Measurements from ENCODE around the gene ROBO1.
"Not testable (repeated sequence)": the region's sequence is repeated elsewhere in the genome, so short reads cannot be mapped to it uniquely, and the experiment has no call there.

Gene ROBO1

DNA sequence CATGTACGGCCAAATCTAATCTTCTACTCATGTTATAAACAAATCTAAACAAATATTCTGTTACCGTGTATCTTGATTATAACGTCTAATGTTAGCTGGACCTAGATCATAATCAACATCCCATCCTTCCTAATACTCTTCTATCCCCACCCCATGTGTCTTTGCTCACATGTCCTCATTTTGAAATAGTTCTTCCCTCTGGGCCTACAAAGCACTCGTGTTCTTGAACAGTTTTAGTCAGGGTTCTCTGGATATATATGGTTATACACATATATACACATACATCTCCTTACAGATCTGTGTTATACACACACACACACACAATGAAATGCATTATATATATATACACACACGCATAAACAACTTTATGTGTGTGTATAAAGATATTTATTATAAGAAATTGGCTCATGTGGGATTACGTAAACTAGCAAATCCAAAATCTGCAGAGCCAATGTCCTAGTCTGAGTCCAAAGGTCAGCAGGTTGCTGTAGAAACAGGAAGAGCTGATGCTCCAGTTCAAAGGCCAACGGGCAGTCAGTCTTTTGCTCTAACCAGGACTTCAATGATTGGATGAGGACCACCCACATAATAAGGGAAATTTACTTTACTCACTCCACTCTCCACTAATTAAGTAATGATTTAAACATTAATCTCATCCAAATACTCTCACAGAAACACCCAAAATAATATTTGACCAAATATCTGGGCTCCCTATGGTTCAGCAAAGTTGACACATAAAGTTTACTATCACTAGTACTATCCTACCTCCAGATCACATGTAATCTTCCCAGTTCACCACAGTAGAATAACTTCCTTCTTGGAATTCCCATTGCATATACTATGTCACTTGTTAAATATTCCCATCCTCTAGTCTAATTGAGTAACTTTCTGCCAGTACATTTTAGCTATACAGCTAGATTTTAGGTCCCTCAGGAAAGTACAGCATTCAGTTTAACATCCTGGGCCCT is 450.0 kb downstream of the ROBO1 start:
- H3K27ac ChIP-seq (ENCODE audit: low read depth, low read length), result no peak overlapping the region
- no peak overlapping the region for H3K9ac ChIP-seq (ENCODE audit: low read depth, low read length)
- no peaks in the 10 kb centered on the region for H3K36me3 ChIP-seq (ENCODE audit: control insufficient read depth, insufficient read depth, low read length)
- no peaks in the 10 kb centered on the region for H3K9me3 ChIP-seq (ENCODE audit: control insufficient read depth, insufficient read depth, low read length)
- peaks cover 9% of the 10 kb centered on the region; the same call in 1 of the 2 replicates for H3K4me1 ChIP-seq (ENCODE audit: control insufficient read depth, insufficient read depth, low read length)
- H3K4me3 ChIP-seq (ENCODE audit: low read depth, low read length), result no peak overlapping the region
- H3K27me3 ChIP-seq (ENCODE audit: control insufficient read depth, insufficient read depth, low read length), result no peaks in the 10 kb centered on the region

- Histone ChIP-seq H3K4me3 (ENCODE audit: low read depth, low read length) (no peak overlapping the region), H3K27me3 (ENCODE audit: control insufficient read depth, insufficient read depth, low read length) (no peaks in the 10 kb centered on the region), H3K9ac (ENCODE audit: low read depth, low read length) (no peak overlapping the region), H3K27ac (ENCODE audit: low read depth, low read length) (no peak overlapping the region), H3K4me1 (ENCODE audit: control insufficient read depth, insufficient read depth, low read length) (no peaks in the 10 kb centered on the region), H3K36me3 (ENCODE audit: control insufficient read depth, insufficient read depth, low read length) (no peaks in the 10 kb centered on the region), H3K9me3 (ENCODE audit: control insufficient read depth, insufficient read depth, low read length) (no peaks in the 10 kb centered on the region)
These were observed 452.8 kb downstream of the ROBO1 start for GRCh38 chr3:79314962-79315361.

- no peak overlapping the region for H3K27ac ChIP-seq (ENCODE audit: low read depth, low read length)
- H3K9ac ChIP-seq (ENCODE audit: low read depth, low read length), result no peak overlapping the region
- no peak overlapping the region for H3K4me3 ChIP-seq (ENCODE audit: low read depth, low read length)
- H3K4me1 ChIP-seq (ENCODE audit: control insufficient read depth, insufficient read depth, low read length), result no peaks in the 10 kb centered on the region
- no peaks in the 10 kb centered on the region for H3K27me3 ChIP-seq (ENCODE audit: control insufficient read depth, insufficient read depth, low read length)
- no peaks in the 10 kb centered on the region for H3K36me3 ChIP-seq (ENCODE audit: control insufficient read depth, insufficient read depth, low read length)
- H3K9me3 ChIP-seq (ENCODE audit: control insufficient read depth, insufficient read depth, low read length), result no peaks in the 10 kb centered on the region
These were observed 453.3 kb downstream of the ROBO1 start for GRCh38 chr3:79314544-79314943.

DNA sequence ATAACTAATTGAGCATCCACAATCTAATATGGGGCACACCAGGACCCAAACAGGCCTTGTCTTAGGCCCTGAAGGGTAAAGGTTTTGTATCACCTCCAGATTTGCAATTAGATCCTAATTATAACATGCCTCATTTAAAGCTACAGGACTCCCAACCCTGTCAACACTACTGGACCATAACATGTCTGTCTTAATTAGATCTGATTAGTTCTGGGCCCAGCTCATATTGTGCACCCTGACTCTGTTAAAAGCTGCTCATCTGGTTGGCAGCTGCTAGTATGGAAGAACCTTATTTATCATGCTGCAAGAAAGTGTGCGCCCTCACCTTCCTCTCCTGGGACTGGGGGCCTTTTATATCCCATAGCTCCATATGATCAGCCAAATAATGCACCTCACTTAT is 457.8 kb downstream of the ROBO1 start:
- peaks cover 18% of the 10 kb centered on the region for H3K4me1 ChIP-seq (ENCODE audit: control insufficient read depth, insufficient read depth, low read length)
- H3K9ac ChIP-seq (ENCODE audit: low read depth, low read length), result no peak overlapping the region
- no peak overlapping the region for H3K4me3 ChIP-seq (ENCODE audit: low read depth, low read length)
- H3K9me3 ChIP-seq (ENCODE audit: control insufficient read depth, insufficient read depth, low read length), result no peaks in the 10 kb centered on the region
- H3K27me3 ChIP-seq (ENCODE audit: control insufficient read depth, insufficient read depth, low read length), result no peaks in the 10 kb centered on the region
- no peaks in the 10 kb centered on the region for H3K36me3 ChIP-seq (ENCODE audit: control insufficient read depth, insufficient read depth, low read length)
- no peak overlapping the region for H3K27ac ChIP-seq (ENCODE audit: low read depth, low read length)

- no peak overlapping the region; the same call in 1 of the 2 replicates for H3K4me3 ChIP-seq (ENCODE audit: low read depth, low read length)
- peaks cover 18% of the 10 kb centered on the region for H3K4me1 ChIP-seq (ENCODE audit: control insufficient read depth, insufficient read depth, low read length)
- no peaks in the 10 kb centered on the region for H3K27me3 ChIP-seq (ENCODE audit: control insufficient read depth, insufficient read depth, low read length)
- H3K9me3 ChIP-seq (ENCODE audit: control insufficient read depth, insufficient read depth, low read length), result no peaks in the 10 kb centered on the region
- no peak overlapping the region for H3K9ac ChIP-seq (ENCODE audit: low read depth, low read length)
- H3K27ac ChIP-seq (ENCODE audit: low read depth, low read length), result no peak overlapping the region
- H3K36me3 ChIP-seq (ENCODE audit: control insufficient read depth, insufficient read depth, low read length), result no peaks in the 10 kb centered on the region
These were observed 460.7 kb downstream of the ROBO1 start for GRCh38 chr3:79306934-79307570.

- not testable (repeated sequence) for H3K27me3 ChIP-seq (ENCODE audit: control insufficient read depth, insufficient read depth, low read length); H3K27ac ChIP-seq (ENCODE audit: low read depth, low read length); H3K4me1 ChIP-seq (ENCODE audit: control insufficient read depth, insufficient read depth, low read length); H3K4me3 ChIP-seq (ENCODE audit: low read depth, low read length); H3K9ac ChIP-seq (ENCODE audit: low read depth, low read length); H3K36me3 ChIP-seq (ENCODE audit: control insufficient read depth, insufficient read depth, low read length); H3K9me3 ChIP-seq (ENCODE audit: control insufficient read depth, insufficient read depth, low read length)
These were observed 467.7 kb downstream of the ROBO1 start for GRCh38 chr3:79299949-79300635.

DNA sequence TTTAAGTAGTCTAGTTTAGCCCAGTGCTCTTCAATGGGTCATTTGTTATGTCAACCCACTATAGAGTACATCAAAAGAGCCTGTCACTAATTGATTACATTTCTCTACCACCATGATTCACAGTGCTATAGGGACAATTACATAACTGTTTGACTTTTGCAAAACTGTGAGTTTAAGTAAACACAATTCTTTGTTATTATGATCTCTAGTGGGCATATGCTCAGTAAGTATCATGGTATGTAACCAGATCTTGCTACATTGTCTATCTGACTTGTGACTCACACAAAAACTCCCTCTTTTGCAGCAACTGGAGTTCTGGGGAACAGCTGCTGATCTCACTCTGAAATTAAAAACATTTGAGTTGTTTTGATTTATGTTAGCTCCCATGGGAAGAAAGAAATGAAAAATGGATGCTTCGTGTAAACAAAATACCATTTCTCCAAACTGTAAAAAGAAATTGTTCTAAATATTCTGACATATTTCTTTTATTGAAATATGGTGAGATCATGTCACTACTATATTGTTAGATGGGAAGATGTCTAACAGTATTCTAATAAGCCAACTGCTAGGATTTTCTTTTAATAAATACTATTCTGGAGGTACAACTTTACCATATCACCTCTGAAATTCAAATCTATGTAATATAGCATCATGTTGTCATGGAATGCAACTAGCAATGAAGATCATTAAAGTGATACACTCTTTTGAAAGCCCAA is 470.4 kb downstream of the ROBO1 start:
- Histone ChIP-seq H3K27ac (ENCODE audit: low read depth, low read length) (peak overlapping the region; percentile 57), H3K4me1 (ENCODE audit: control insufficient read depth, insufficient read depth, low read length) (peaks cover 9% of the 10 kb centered on the region), H3K9me3 (ENCODE audit: control insufficient read depth, insufficient read depth, low read length) (no peaks in the 10 kb centered on the region; the same call in 1 of the 2 replicates), H3K27me3 (ENCODE audit: control insufficient read depth, insufficient read depth, low read length) (no peaks in the 10 kb centered on the region), H3K4me3 (ENCODE audit: low read depth, low read length) (no peak overlapping the region), H3K36me3 (ENCODE audit: control insufficient read depth, insufficient read depth, low read length) (no peaks in the 10 kb centered on the region), H3K9ac (ENCODE audit: low read depth, low read length) (no peak overlapping the region)

DNA sequence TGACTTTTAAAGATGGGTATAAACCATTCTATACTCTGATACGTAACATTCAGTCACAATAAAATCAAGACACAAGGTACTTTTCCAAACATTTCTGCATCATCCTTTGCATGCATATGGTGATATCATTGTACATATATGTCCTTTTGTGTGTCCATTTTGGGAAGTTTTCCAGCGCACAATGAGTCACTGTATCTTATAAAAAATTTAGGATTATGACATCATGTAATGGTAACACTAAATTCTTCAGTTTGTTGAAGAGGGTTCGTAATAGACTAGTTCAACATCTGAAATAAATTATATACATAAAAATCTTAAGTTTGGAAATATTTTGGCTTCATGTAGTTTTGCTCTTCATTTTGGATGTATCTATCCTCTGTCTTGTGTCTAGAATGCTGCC is 480.9 kb downstream of the ROBO1 start:
- Histone ChIP-seq H3K9me3 (ENCODE audit: control insufficient read depth, insufficient read depth, low read length) (no peaks in the 10 kb centered on the region), H3K36me3 (ENCODE audit: control insufficient read depth, insufficient read depth, low read length) (no peaks in the 10 kb centered on the region), H3K27ac (ENCODE audit: low read depth, low read length) (no peak overlapping the region), H3K9ac (ENCODE audit: low read depth, low read length) (no peak overlapping the region), H3K4me1 (ENCODE audit: control insufficient read depth, insufficient read depth, low read length) (no peaks in the 10 kb centered on the region), H3K4me3 (ENCODE audit: low read depth, low read length) (no peak overlapping the region), H3K27me3 (ENCODE audit: control insufficient read depth, insufficient read depth, low read length) (no peaks in the 10 kb centered on the region)

GRCh38 chr3:79285871-79286270 is 481.9 kb downstream of the ROBO1 start:
- Histone ChIP-seq H3K9me3 (ENCODE audit: control insufficient read depth, insufficient read depth, low read length) (no peaks in the 10 kb centered on the region), H3K9ac (ENCODE audit: low read depth, low read length) (no peak overlapping the region), H3K4me1 (ENCODE audit: control insufficient read depth, insufficient read depth, low read length) (no peaks in the 10 kb centered on the region), H3K27me3 (ENCODE audit: control insufficient read depth, insufficient read depth, low read length) (no peaks in the 10 kb centered on the region), H3K36me3 (ENCODE audit: control insufficient read depth, insufficient read depth, low read length) (no peaks in the 10 kb centered on the region), H3K4me3 (ENCODE audit: low read depth, low read length) (no peak overlapping the region), H3K27ac (ENCODE audit: low read depth, low read length) (no peak overlapping the region)

GRCh38 chr3:79285380-79285779 is 482.4 kb downstream of the ROBO1 start:
- Histone ChIP-seq H3K4me3 (ENCODE audit: low read depth, low read length) (no peak overlapping the region), H3K27me3 (ENCODE audit: control insufficient read depth, insufficient read depth, low read length) (no peaks in the 10 kb centered on the region), H3K36me3 (ENCODE audit: control insufficient read depth, insufficient read depth, low read length) (no peaks in the 10 kb centered on the region), H3K9me3 (ENCODE audit: control insufficient read depth, insufficient read depth, low read length) (no peaks in the 10 kb centered on the region), H3K9ac (ENCODE audit: low read depth, low read length) (no peak overlapping the region), H3K27ac (ENCODE audit: low read depth, low read length) (no peak overlapping the region), H3K4me1 (ENCODE audit: control insufficient read depth, insufficient read depth, low read length) (no peaks in the 10 kb centered on the region)
